ENCODE measurements around the gene NRG2.

GRCh38 chr5:139835656-139836055 is 207.4 kb downstream of the NRG2 start:
- no peak for TF ChIP-seq POLR2AphosphoS5 (IDR thresholded peaks at IDR 0.05; ENCODE audit: low read depth, low read length)
- TF ChIP-seq TAF1 (IDR thresholded peaks at IDR 0.05; ENCODE audit: borderline replicate concordance, low read depth, low read length): no peak
- no peak for TF ChIP-seq POLR2A (IDR thresholded peaks at IDR 0.05; ENCODE audit: low read depth, low read length)
